G401.6 (cell line): Measurements from ENCODE around the gene GMPR2.
A peak's percentile ranks its signal among the peaks of the same experiment; 100 is the strongest.
"Not testable (repeated sequence)": the region's sequence is repeated elsewhere in the genome, so short reads cannot be mapped to it uniquely, and the experiment has no call there.

ENCODE experiments used
- FAIRE-seq: peaks from 2 replicates; lab custom pipeline; 2012; peaks lifted over from hg19 to GRCh38; lab: Jason Lieb, UNC

Gene GMPR2

GRCh38 chr14:24202538-24202937, 30.2 kb upstream of the GMPR2 start:
- FAIRE-seq = not testable (repeated sequence)

DNA sequence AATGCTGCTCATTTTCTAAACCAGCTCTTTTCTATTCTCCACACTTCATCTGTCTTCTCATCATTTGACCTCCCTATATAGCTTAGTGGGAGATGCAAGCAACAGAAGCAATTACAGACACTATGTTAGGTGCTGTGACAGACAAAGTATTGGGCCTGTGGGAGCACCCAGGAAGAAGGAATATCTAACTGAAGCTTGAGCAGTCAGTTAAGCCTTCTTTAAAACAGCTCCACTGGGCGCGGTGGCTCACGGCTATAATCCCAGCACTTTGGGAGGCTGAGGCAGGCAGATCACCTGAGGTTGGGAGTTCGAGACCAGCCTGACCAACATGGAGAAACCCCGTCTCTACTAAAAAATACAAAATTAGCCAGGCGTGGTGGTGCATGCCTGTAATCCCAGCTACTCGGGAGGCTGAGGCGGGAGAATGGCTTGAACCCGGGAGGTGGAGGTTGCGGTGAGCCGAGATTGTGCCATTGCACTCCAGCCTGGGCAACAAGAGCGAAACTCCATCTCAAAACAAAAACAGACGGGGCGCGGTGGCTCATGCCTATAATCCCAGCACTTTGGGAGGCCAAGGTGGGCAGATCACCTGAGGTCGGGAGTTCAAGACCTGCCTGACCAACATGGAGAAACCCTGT, 29.4 kb upstream of the GMPR2 start:
- FAIRE-seq = not testable (repeated sequence)

- FAIRE-seq = no peak
These were observed 28.3 kb upstream of the GMPR2 start for GRCh38 chr14:24204163-24205146.

DNA sequence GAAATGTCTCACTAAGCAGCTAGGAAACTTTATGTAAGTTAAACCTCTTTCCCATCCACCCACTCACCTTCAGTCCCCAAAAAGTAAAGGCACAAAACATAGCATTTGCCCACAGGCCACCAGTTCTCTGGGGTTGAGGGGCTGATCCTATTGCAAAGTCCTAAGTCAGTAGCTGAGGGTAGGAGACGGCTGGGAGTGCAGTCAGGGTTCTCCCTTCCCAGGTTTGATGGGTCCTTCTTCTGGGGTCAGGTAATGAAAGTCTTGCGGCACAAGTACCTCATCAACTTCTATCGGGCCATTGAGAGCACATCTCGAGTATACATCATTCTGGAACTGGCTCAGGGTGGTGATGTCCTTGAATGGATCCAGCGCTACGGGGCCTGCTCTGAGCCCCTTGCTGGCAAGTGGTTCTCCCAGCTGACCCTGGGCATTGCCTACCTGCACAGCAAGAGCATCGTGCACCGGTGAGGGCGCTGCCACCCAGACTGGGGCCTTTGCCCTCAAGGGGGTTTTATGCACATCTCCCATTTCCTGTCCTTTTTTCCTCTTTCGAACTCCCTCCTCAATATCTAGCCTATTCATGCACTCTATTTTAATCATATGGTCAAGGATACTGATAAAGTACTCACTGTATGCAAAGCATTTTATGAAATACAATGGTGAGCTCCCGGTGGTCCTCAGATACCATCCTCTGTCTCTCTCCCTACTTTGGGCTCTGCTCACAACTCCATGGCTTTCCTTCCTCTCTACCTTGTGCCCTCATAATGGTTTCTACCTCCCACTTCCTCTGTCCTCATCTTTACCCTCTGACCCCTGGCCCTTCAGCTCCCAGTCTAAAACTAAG, 26.2 kb upstream of the GMPR2 start:
- no peak for FAIRE-seq

GRCh38 chr14:24207104-24207551, 25.6 kb upstream of the GMPR2 start:
- FAIRE-seq = no peak

GRCh38 chr14:24207625-24208024, 25.1 kb upstream of the GMPR2 start:
- no peak for FAIRE-seq

- FAIRE-seq = no peak
These were observed 21.4 kb upstream of the GMPR2 start for GRCh38 chr14:24211311-24211710.

- FAIRE-seq = peak; percentile 93
These were observed 19.5 kb upstream of the GMPR2 start, which contains the start of gene CHMP4A for GRCh38 chr14:24212924-24213865. Gene CHMP4A (minus strand): TSS chr14:24213488. CDS start chr14:24213439, 49 bp downstream.

DNA sequence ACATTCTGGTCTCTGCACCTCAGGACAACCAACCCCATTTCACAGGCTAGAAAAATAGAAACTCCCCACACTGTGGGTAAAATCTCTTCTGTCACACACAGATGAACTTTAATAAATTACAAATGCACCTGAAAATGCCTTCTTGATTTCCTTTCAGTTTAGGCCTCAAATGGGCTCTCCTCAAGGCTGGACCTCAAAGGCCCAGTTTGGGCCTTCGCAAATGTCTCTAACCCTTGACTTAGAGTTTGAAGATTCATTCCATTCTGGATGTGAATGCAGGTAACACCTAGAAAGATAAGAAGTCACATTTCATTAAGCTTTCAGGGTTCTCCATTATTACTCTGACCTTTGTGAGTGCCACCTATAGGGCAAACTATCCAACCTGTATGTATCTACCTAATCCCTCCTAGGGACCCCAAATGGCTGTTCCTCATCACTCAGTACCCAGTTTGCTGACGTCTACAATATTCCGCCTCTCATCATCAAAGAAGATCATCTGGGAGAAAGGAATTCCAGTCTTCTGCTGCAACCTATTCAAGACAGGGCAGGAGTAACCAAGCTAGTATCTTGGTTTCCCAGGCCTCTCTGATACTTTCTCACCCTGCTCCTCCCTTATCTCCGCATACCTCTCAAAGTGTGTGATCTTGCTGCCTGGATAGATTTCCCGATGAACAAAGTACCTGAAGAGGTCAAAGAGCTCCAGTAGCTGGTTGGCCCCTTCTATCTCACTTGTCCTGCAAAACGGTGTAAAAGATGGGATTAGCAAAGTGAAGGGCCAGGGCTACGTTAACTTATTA, 18.7 kb upstream of the GMPR2 start:
- FAIRE-seq = no peak

DNA sequence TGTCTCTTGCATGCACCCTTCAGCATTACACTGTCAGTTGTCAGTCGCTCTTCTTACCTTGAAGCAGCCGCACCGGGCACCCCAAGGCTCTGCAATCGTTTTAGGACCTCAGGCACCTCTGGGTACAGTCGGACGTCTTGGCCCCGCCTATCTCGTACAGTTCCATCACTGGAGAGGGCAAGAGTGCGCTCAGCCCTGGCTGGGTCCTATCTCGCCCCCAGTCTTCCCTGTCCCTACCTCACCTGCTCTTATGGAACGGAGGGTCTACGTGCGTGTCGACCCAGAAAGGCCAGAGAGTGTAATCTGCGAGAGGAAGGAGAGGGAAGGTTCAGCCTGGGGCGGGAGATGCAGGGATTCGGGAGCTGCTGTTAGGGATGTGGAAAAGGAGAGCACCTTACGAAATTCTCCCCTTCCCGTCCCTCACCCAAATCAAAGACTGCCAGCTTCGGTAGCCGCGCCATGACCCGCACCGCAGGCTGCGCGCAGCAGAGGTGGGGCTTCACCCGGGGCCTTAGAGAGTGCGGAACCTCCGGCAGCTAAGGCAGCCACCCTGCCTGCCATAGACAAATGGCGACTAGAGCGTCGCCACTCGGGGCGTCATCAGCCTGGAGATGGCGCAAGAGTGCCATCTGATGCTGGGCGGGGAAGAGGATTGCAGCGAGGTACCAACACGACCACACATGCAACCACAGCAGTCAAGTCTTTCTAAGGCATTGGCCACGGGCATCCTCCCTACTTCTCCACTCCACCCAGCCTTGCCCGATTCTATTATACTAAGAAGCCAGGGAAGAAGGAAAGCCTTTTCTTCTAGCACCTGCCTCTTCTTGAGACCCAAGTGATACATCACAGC, 17.0 kb upstream of the GMPR2 start, which contains the start of gene MDP1:
Gene MDP1 (minus strand): TSS at position 572 of the 850 bp plus-strand sequence. CDS start 111 bp downstream, at position 461.
- FAIRE-seq = peak; percentile 60

- FAIRE-seq = no peak
These were observed 16.4 kb upstream of the GMPR2 start for GRCh38 chr14:24216345-24216699.

DNA sequence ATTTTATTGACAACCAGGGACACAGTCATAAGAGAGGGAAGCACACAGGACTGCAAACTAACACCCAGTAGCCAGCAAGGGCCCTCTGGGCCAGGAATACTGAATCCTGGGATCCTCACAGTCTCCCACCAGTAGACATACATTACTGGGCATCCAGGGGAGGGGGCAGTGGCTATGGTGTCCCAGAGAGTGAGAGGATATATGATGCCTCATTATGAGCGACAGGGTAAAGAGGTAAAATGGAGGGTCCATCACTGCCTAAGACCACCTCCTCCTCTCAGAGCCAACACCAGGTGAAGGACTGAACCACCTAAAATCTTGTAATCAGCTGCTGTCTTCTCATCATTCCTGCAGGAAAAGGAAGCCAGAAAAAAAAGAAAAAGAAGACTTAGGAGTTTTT, 15.9 kb upstream of the GMPR2 start:
- not testable (repeated sequence) for FAIRE-seq

GRCh38 chr14:24219080-24219479, 13.6 kb upstream of the GMPR2 start:
- no peak for FAIRE-seq

DNA sequence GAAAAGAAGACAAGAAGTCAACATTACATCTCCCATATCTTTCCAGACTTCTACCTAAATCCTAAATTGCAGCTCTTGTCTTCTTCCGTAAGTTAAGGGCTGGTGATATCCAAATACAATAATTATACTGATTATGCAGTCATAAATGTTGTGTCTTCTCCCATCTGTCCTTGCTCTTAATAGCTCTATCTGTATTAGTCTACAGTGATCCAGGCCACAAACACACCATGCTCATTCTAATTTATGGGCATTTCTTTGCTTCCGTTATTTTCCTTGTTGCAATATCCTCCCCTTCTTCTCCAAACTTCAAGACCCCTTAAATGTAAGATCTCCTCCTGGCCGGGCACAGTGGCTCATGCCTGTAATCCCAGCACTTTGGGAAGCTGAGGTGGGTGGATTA, 13.2 kb upstream of the GMPR2 start:
- FAIRE-seq = no peak

- not testable (repeated sequence) for FAIRE-seq
These were observed 9.7 kb upstream of the GMPR2 start for GRCh38 chr14:24222987-24223386.

- no peak for FAIRE-seq
These were observed 8.1 kb upstream of the GMPR2 start for GRCh38 chr14:24224618-24225071.

DNA sequence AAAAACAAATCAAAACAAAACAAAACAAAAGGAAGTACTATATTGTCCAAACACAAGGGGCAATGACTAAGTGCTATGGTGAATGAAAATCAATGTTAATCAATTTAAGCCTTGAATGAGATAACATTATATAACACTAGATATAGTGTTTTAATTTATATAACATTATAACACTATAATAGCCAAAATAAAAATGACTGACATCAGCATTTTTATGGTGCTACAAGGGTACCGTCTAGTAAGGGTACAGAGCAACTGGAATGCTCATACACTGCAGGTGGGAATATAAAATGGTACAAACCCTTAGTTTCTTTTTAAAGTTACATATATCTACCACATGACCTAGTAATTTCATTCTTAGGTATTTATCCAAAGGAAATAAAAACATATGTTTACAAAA, 6.3 kb upstream of the GMPR2 start:
- peak; percentile 36 for FAIRE-seq

GRCh38 chr14:24228902-24229301, 3.8 kb upstream of the GMPR2 start:
- FAIRE-seq = no peak
